ENCODE measurements around the gene NAT10.

The NAT10 gene

GRCh38 chr11:34111722-34112270 lies 6.4 kb downstream of the NAT10 start:
- no peak for DNase-seq

GRCh38 chr11:34114014-34114413 lies 8.6 kb downstream of the NAT10 start:
- no peak for DNase-seq

- no peak for DNase-seq
These were observed 9.0 kb downstream of the NAT10 start for GRCh38 chr11:34114471-34114870.

GRCh38 chr11:34120651-34121050 lies 15.2 kb downstream of the NAT10 start:
- no peak for DNase-seq

GRCh38 chr11:34124885-34125668 lies 19.6 kb downstream of the NAT10 start:
- no peak for DNase-seq

GRCh38 chr11:34126959-34127848 lies 21.8 kb downstream of the NAT10 start:
- no peak for DNase-seq

- no peak for DNase-seq
These were observed 23.4 kb downstream of the NAT10 start for GRCh38 chr11:34128824-34129223.

- no peak for DNase-seq
These were observed 27.0 kb downstream of the NAT10 start for GRCh38 chr11:34132261-34132965.

GRCh38 chr11:34134765-34135164 lies 29.3 kb downstream of the NAT10 start:
- no peak for DNase-seq

- no peak for DNase-seq
These were observed 30.0 kb downstream of the NAT10 start for GRCh38 chr11:34135439-34135838.

GRCh38 chr11:34136420-34136819 lies 31.0 kb downstream of the NAT10 start:
- DNase-seq, result no peak

GRCh38 chr11:34139346-34139745 lies 33.9 kb downstream of the NAT10 start:
- DNase-seq, result no peak

GRCh38 chr11:34140149-34140548 lies 34.7 kb downstream of the NAT10 start:
- DNase-seq, result no peak

- DNase-seq, result no peak
These were observed 37.6 kb downstream of the NAT10 start for GRCh38 chr11:34143048-34143447.

- DNase-seq, result no peak
These were observed 39.6 kb downstream of the NAT10 start for GRCh38 chr11:34145073-34145472.

- DNase-seq, result no peak
These were observed 40.5 kb downstream of the NAT10 start for GRCh38 chr11:34145847-34146381.

GRCh38 chr11:34146411-34146810 lies 41.0 kb downstream of the NAT10 start:
- no peak for DNase-seq

- no peak for DNase-seq
These were observed 41.4 kb downstream of the NAT10 start for GRCh38 chr11:34146866-34147265.

- DNase-seq, result no peak
These were observed 42.2 kb downstream of the NAT10 start for GRCh38 chr11:34147581-34147980.

GRCh38 chr11:34148504-34149165 lies 43.2 kb downstream of the NAT10 start:
- no peak for DNase-seq

GRCh38 chr11:34149274-34149673 lies 43.8 kb downstream of the NAT10 start:
- no peak for DNase-seq

GRCh38 chr11:34149786-34150185 lies 44.4 kb downstream of the NAT10 start:
- DNase-seq, result no peak
